CD1c-positive myeloid dendritic cell (primary cell): ENCODE data around the gene SEC14L6.
"Not testable (repeated sequence)": the region's sequence is repeated elsewhere in the genome, so short reads cannot be mapped to it uniquely, and the experiment has no call there.

Experiments
- DNase-seq: peaks from one replicate; pipeline ENCODE4 v3.0.0-alpha.2; 2016; ENCODE audit errors: extremely low spot score

Gene SEC14L6

DNA sequence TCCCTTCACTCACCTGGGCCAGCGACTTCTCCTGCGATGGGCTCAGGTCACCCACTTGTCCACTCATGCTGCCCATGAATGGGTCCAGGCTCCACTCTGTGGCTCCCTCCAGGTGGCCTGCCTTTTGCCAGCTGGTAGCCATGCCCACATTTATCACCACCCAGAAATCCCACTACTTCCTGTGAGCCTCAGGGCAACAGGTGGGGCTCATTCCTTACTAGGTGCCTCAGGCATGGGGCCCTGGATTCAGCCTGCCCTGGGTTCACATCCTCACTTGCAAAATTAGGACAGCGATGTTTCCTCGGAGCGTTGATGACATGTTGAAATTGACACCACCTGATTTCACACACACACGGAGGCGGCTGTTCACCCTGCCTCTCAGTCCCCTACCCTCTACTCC, at the start of gene SEC14L6:
TSS of gene SEC14L6 (minus strand) at position 126 of the 400 bp plus-strand sequence. CDS start at position 67, 59 bp downstream.
- no peak for DNase-seq

DNA sequence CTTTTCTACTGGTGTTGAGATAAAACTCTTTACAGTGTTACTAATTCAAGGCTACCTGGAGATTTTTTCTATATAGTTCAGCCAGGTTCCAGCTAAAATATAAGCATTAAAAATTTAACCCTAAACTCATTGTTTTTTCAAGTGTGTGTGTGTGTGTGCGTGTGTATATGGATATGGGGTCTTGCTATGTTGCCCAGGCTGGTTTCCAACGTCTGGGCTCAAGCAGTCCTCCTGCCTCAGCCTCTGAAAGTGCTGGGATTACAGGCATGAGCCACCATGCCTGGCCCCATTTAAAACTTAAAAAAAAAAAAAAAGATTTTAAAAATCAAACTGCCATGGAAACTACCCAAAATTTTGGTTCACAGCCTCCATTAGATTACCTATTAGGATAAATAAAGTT, 49.7 kb upstream of the SEC14L6 start:
- DNase-seq: no peak

DNA sequence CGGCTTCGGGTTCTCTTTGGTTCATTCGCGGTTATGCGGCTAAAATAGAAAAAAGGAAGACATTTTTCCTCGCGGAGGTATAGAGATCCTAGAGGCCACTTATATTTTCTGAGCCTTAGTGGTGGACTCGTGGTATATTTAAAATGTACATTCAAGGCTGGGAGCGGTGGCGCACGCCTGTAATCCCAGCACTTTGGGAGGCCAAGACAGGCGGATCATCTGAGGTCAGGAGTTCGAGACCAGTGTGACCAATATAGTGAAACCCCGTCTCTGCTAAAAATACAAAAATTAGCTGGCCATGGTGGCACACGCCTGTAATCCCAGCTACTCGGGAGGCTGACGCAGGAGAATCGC, 45.8 kb upstream of the SEC14L6 start:
- not testable (repeated sequence) for DNase-seq

DNA sequence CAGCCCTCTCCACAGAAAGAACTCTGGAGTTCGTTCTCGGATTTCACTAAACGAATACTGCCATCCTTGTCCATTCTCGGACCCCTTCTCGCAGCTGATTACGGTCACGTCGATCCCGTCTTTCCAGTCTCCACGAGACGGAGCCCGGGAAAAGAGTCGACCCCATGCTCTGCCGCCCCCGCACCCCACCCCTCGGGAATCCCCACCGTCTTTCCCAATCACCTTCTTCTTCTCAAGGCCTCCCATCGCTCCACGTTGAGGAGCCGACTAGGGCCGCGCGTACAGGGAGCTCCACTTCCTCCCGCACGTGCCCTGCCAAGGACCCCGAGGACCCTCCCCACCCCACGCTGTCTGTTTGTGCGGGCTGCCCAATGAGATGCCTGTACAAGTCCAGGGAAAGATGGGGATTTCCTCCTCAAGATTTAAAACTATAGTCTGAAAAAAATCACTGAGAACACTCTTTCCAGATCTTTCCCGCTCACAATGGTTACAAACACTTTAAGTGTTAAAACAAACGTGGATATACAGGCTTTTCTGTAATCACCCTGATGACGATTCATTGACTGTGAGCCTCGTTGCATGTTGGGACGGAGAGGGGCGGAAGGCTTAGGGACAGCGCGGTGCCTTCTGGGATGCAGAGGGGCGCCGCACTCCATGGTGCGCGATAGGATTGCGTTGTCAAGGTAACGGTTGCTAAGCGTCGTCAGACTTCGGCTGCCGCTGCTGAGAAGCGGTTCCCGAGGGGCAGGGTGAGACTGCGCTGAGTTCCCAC, 45.2 kb upstream of the SEC14L6 start, which contains the start of gene PES1:
TSS of gene PES1 (minus strand) at position 323 of the 772 bp plus-strand sequence. CDS start at position 246, 77 bp downstream.
- peak; percentile 99 for DNase-seq

DNA sequence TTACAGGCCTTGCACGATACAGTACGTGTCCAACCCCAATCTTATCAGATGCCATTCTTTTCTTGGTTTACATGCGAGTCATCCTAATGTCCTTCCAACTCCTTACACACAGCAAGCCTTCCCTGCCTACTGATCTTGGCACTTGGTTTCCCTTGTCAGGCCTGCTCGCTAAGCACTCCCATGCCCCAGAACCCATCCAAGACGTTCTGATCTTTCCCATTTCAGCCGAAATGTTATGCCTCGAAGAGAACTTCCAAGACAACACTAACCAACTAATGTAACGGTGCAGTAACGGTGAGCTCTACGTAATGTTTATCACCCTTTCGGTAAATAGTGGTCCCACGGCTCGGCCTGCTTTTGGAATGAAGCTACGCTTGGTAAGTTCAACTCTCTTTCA, 44.6 kb upstream of the SEC14L6 start:
- DNase-seq: no peak

DNA sequence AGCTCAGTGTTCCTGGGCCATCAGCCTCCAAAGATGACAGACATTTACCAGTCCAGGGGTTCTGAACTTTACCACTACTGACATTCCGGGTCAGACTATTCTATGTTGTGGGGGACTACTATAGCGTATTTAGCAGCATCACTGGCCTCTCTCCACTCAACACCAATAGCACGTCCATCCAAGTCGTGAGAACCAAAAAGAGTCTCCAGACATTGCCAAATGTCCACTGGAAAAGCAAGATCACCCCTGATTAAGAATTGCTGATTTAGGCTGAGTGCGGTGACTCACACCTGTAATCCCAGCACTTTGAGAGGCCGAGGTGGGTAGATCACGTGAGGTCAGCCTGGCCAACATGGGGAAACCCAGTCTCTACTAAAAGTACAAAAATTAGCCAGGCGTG, 39.9 kb upstream of the SEC14L6 start:
- no peak for DNase-seq

DNA sequence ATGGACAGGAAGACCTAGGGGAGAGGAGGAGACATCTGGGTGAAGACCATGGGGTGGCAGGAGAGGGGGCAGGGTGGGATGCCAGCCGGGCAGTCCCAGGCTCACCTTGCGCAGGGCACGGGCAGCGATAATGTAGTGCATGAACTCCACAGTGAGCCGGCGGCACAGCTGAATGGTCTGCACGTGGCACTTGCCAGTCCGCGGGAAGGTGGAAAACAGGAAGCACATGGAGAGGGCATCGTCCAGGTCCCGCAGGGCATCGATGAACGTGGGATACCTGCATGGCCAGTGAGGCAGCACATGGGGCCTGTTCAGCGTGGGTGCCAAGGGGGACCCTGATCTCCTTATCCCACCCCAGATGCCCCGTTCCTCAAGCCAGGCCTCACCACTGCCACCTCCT, 37.9 kb upstream of the SEC14L6 start:
- no peak for DNase-seq

DNA sequence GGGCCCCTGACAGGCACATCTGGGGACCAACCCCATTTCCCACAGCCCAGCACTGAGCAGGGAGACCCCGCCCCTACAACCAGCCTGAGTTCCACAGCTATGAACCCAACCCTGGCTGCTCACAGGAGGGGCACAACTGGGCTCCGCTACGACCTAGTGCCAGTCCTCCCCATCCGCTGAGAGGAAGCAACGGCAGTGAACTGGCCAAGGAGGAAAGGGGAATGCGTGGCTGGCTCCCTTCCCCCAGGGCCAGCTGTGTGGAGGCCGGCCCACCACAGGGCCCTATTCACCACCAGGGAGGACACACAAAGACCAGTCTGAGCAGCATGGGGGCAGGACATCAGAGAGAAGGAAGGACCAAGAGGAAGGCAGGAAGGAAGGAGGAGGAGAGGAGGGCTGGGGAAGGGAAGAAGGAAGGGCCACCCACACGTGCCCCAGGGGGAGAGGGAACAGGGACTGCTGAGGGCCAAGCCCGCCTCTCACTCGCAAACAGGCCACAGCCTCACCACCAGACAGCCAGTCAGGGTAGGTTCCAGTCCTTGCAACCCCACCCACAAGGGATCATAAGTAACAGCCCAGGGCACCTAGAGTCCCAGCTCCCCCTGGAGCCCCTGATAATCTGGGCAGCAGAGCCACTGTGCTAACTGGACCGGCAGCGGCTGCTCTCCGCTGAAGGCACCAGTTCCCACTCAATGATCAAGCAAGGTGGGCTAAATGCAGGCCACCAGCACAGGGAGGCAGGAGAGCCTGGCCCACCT, 36.4 kb upstream of the SEC14L6 start:
- DNase-seq: no peak

DNA sequence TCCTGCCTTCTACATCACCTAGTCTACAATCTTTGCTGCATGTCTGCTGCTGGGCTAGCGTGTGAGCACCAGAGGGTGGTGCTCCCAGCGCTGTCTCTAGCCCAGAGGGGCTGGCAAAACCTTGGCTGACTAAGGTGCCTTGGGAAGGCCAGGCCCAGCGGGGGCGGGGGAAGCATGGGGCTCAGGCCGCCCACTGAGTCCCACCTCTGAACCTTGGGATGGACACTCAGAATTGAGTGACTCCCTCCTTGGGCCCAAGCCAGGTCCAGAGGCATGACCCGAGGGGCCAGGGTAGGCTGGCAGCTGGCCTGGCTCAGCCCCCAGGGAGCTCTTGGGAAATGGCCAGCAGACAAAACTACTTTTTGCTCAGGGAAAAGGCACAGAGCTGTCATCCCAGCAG, 35.5 kb upstream of the SEC14L6 start:
- no peak for DNase-seq

DNA sequence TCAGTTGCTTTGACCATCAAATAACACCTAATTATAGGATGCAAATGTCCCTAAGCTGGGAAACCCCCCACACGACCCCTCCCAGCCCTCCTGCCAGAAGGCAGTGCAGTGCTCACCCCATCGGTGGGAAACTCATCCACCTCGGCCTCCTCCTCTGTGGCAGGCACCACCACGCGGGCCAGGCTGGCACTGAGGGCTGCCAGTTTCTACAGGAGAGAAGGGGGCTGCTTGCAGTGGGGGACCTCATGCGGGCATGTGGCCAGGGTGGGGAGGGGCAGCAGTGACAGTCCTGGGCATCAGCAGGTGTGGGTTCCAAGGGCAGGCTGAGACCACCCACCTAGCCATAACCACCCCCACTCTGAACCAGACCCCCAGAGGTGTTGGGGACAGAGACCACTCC, 34.4 kb upstream of the SEC14L6 start:
- no peak for DNase-seq

DNA sequence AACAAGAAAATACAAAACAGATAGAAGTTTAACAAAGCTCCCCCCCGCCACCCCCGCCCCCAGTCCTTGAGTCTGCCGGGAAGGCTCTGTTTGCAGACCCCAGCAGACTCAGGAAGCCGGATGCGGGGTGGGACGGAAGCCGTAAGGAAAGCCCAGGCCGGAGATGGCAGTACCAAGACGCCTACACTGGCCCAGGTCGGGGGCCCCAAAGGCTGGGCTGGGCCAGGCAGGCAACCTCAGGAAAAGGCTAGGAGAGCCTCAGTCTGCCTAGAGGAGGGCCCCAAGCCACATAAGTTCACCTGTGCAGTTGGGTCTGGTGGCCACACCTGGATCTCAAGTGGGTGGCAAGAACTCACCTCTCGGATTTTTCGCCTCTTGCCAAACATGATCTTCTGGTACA, 31.9 kb upstream of the SEC14L6 start:
- DNase-seq: no peak

DNA sequence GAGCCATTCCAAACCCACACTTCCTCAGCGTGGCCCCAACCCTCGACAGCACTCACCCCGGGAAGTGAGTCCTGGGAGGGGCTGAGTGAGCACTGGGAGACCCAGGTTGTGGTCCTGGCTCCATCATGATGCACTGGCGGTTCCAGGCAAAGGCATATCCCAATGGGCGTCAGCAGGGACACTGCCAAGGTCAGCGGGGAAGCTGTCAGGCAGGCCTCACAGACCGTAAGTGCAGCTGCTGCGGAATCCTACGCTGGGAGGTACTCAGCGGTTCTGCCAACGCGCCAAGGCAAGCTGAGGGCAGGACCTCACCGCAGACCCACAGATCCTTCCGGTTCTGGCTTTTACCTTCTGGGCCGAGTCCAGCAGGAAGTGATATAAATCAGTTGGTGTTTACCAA, 29.3 kb upstream of the SEC14L6 start:
- DNase-seq: no peak

DNA sequence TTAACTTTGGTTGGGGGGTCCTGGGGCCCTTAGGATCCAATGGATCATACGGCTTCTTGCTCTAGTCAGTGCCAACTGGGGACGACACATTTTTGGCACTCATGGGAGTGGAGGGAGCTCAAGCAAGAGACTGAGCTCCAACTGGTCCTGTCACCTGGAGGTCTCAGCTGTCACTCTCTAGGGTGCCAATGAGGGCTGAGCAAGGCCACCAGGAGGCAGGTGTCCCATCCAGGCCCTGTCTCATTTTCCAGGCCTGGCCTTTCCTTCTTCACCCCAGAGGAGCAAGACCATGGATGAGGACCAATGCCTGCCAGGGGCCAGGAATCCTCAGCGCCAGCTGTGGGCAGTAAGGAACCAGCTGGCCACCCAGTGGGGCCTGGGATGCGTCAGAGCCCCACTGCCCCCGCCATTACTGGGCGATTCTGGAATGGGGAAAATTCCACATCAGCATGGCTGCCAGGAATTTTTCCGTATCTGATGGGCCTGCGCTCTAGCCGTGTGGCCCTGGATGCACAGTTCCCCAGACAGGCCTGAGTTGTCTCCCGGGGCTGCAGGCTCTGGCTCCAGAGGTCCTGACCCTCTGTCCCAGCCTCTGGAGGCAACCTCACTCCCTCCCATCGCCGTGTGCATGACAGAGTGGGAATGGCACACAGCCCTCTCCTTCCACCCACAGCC, 28.6 kb upstream of the SEC14L6 start:
- DNase-seq: no peak

DNA sequence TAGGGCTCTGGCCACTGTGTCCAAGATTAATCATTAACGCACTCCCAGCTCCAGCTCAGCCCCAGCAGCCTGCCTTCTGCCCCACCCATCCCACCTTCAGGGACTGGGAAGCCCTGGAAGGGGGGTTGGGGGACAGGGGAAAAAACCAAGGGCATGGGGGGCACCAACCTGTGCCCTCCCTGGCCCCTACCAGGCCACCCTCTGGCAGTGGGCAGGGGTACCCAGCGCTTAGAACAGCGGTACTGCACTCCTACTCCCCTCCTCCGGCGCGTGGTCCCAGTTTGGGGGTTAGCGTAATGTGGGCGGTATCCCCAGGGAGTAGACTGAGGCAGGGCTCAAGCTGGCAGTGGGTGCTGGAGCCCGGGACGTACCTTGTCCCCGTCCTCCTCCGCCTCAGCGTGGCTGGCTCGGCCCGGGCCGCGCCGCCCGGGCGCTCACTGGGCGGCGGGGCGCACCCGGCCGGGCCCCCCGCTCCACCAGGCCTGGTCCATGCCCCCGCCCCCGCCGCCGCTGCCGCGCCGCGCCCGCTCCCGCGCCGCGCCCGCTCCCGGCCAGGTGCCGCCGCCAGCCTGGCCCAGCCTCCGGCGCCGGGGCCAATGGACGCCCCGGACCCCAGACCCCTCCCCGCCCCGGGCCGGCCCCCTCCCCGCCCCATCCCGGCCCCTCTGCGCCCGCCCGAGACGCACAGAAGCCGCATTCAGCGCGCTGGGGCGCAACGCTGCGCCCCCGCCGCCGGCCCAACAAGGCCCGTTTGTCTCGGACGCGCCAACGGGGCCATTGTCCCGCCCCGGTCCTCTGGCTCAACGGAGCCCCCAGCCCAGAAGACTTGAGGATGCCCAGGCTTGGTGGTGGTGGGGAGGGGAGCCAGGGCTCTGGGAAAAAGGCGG, 27.8 kb upstream of the SEC14L6 start, which contains the start of gene GAL3ST1:
TSS of gene GAL3ST1 (minus strand) at position 571 of the 887 bp plus-strand sequence. CDS start 17,273 bp downstream, outside the sequence.
- no peak for DNase-seq

DNA sequence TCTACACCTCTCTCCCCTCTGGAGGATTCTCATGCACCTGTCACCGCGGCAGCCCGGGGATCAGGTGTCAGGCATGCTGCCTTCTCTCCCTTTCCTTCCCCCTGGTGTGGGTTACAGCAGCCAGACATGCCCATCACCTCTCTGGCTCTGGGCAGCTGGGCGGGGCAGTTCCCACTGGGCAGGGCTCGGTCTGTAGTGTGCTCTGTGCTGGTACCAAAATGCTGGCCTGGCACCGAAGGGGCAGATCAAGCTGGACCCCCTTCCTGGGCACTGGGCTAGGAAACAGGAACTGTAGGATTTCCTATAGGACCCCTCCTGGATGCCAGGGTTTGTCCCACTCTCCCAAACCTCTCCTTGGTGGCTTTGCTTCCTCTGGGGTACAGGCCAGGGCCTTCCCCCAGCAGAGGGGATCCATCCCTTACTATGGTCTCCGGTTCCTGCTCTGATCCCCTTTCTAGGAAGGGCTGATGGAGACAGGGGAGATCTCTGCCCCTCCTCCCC, 27.1 kb upstream of the SEC14L6 start:
- DNase-seq: no peak

DNA sequence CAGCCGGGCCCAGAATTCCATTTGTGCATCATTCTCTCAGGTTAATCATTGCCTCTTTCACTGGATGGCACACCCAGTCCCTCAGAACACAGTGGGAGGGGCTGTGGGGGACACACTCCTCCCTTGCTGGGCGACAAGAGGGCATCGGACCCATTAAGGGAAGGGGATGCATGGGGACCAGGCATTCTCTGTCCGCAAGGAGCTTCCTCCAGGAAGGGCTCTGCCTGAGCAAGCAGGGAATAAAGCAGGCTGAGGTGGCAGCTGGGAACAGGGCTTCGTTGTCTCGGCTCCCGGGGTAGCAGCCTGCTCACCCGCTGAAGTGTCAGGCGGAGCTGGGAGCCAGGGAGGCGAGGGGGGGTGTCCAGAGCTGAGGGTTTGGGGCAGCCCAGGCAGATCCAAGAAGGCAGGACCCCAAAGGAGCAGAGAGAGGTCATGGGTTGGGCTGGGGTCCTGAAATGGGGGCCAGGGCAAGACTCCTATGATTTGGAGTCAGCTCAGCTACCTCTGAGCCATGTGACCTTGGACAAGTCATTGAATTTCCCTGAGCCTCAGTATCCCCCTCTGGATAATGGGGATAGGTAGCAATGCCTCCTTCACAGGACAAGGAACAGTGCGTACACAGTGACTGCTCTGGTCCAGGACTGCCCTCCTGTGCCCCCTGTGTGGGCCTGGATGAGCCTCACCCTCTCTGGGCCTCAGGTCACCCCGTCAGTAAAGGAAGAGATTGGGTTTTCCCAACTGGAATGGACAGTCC, 26.5 kb upstream of the SEC14L6 start:
- DNase-seq: no peak

DNA sequence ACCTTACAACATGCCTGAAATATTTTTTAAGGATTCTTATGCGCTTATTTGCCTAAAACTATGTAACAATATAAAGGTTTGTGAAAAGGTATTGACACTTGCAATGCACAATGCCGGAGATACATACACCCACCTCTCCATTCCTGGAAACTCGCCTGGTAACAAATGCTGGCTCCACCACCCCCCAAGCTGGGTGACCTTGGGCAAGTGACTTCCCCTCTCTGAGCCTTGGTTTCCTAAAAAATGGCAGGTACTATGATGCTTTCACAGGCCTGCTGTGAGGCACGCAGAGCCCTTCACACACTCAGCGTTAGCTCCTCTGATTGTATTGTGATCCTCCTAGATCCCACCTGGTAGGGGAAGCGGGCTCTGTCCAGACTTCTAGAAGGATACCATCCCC, 25.7 kb upstream of the SEC14L6 start:
- DNase-seq: no peak

DNA sequence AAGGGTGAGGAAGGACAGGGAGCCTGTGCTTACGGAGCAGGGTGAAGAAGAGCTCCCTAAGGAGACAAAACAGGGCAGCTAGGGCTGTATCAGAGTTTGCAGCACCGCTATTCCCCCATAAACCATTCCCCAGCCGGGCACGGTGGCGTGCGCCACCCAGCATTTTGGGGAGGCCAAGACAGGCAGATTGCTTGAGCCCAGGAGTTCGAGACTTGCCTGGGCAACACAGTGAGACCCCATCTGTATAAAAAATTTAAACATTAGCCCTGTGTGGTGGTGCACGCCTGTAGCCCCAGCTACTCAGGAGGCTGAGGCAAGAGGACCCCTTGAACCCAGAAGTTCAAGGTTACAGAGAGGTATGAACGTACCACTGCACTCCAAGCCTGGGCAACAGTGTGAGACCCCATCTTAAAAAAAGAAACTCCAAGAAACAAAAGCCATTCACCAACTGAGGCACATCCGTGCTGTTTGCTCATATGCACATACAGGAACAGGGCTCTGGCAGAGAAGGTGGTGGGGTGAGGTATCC, 23.2 kb upstream of the SEC14L6 start:
- no peak for DNase-seq

DNA sequence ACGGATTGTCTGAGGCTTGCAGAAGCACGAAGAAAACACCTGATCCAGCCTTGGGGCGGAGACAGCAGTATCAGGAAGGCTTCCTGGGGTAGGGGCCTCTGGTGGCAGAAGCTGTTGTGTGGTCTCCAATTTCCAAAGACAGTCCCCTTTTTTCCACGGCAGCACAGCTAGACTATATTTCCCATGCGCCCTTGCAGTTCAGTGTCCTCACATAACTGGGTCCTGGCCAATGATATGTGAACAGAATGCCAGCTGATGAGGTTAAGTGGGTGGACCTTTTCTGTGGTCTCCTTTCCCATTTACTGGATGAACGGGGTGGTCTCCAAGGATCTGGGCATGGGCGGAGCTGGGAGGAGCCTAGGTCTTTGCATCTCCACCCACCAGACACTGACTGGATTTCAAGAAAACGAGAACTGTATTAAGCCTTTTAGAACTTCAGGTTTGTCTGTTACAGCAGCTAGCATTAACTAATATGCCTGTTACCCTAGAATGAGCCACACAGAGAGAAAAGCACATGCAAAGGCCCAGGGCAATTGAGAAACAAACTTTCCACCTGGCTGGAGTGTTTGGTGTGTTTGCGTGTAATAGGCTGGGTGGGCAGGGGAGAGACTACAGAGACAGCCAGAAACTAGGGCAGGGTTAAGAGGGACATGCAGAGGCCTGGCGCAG, 21.7 kb upstream of the SEC14L6 start:
- no peak for DNase-seq

DNA sequence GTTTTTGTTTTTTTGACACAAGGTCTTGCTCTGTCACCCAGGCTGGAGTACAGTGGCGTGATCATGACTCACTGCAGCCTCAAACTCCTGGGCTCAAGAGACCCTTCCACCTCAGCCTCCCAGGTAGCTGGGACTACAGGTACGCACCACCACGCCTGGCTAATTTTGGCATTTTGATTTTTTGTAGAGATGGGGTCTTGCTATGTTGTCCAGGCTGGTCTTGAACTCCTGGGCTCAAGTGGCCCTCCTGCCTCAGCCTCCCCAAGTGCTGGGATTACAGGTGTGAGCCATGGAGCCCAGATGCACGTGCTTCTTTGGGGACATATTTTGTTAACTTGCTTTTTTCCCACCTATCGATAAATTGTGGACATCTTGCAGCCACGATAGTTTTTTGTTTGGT, 20.7 kb upstream of the SEC14L6 start:
- DNase-seq: not testable (repeated sequence)
